ENCODE data around the gene ERLIN1.
A peak's percentile ranks its signal among the peaks of the same experiment; 100 is the strongest.

ERLIN1 gene

DNA sequence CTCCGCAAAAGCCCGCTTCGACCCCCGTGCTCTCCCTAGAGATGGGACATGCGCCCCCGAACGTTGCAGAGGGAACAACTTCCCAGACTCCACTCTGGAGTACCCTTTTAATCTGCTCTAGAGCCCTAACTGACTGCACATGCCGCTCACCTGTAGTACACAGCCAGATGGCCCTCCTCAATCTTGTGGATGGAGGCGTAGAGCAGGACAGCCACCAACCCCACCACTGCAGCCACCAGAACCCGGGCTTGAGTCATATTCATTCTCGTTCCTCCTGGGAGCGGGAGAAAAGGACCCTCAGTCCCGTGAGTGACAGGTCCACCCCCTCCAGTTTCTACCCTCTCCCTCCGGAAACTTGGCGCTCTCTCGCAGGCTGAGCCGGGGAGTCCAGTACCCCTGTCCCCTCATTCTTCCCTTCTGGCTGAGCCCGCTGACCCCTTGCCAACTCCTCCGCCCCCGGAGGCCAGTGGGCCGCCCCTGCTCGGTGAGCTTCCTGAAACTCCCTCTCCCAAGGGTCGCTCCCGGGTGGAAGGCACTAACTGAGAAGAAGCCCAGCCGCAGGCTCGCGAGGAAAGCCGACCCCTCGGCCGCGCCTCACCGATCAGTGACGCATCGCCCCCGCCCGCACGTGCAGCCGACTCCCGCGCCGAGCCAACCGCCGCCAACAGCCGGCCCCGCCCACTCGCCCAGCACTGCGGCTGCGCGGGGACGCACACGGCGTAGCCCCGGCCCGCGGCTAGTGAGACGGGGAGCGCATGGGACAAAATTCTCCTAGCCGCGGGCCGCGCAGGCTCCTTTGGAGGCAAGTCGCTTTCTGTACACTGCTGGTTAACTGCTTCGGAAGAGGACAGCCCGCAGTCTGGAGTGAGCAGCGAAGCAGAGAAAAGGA lies at the start of gene ERLIN1 (continued):
- TF ChIP-seq, protein P1, sequence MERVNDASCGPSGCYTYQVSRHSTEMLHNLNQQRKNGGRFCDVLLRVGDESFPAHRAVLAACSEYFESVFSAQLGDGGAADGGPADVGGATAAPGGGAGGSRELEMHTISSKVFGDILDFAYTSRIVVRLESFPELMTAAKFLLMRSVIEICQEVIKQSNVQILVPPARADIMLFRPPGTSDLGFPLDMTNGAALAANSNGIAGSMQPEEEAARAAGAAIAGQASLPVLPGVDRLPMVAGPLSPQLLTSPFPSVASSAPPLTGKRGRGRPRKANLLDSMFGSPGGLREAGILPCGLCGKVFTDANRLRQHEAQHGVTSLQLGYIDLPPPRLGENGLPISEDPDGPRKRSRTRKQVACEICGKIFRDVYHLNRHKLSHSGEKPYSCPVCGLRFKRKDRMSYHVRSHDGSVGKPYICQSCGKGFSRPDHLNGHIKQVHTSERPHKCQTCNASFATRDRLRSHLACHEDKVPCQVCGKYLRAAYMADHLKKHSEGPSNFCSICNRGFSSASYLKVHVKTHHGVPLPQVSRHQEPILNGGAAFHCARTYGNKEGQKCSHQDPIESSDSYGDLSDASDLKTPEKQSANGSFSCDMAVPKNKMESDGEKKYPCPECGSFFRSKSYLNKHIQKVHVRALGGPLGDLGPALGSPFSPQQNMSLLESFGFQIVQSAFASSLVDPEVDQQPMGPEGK (tag by site-specific recombination; IDR thresholded peaks at IDR 0.05) = peak; percentile 81
- TF ChIP-seq ZNF23 (tag by site-specific recombination; IDR thresholded peaks at IDR 0.05; ENCODE audit: borderline replicate concordance) (no peak), ZNF16 (tag by site-specific recombination; IDR thresholded peaks at IDR 0.05; ENCODE audit: low read depth) (no peak), IKZF3 (tag by site-specific recombination; IDR thresholded peaks at IDR 0.05) (peak; percentile 78), KLF9 (tag by site-specific recombination; IDR thresholded peaks at IDR 0.05; ENCODE audit: low read depth) (peak; percentile 74), ZNF404 (tag by site-specific recombination; IDR thresholded peaks at IDR 0.05) (0 out of 2 replicates have a peak, but pooled peaks have one; percentile 6), MYNN (tag by site-specific recombination; IDR thresholded peaks at IDR 0.05; ENCODE audit: borderline replicate concordance) (0 out of 2 replicates have a peak, but pooled peaks have one; percentile 6), ZNF660 (tag by site-specific recombination; IDR thresholded peaks at IDR 0.05) (peak; percentile 39; the same call in 1 of the 2 replicates), GLIS1 (tag by site-specific recombination; IDR thresholded peaks at IDR 0.05) (peak; percentile 35; the same call in 1 of the 2 replicates), ZNF629 (tag by site-specific recombination; IDR thresholded peaks at IDR 0.05) (peak; percentile 38; the same call in 1 of the 2 replicates), ZNF776 (tag by site-specific recombination; IDR thresholded peaks at IDR 0.05; ENCODE audit: borderline replicate concordance) (no peak), SALL2 (tag by site-specific recombination; IDR thresholded peaks at IDR 0.05; ENCODE audit: borderline replicate concordance) (no peak), SP2 (tag by site-specific recombination; IDR thresholded peaks at IDR 0.05) (peak; percentile 40; the same call in 1 of the 2 replicates), ZNF610 (tag by site-specific recombination; IDR thresholded peaks at IDR 0.05; ENCODE audit: borderline replicate concordance) (0 out of 2 replicates have a peak, but pooled peaks have one; percentile 35), ZNF324 (tag by site-specific recombination; IDR thresholded peaks at IDR 0.05) (no peak)
- TF ChIP-seq, protein P2, sequence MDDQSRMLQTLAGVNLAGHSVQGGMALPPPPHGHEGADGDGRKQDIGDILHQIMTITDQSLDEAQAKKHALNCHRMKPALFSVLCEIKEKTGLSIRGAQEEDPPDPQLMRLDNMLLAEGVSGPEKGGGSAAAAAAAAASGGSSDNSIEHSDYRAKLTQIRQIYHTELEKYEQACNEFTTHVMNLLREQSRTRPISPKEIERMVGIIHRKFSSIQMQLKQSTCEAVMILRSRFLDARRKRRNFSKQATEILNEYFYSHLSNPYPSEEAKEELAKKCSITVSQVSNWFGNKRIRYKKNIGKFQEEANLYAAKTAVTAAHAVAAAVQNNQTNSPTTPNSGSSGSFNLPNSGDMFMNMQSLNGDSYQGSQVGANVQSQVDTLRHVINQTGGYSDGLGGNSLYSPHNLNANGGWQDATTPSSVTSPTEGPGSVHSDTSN (CRISPR knock-in tag; IDR thresholded peaks at IDR 0.05) = peak; percentile 85; the same call in 1 of the 2 replicates
- TF ChIP-seq, protein P3, sequence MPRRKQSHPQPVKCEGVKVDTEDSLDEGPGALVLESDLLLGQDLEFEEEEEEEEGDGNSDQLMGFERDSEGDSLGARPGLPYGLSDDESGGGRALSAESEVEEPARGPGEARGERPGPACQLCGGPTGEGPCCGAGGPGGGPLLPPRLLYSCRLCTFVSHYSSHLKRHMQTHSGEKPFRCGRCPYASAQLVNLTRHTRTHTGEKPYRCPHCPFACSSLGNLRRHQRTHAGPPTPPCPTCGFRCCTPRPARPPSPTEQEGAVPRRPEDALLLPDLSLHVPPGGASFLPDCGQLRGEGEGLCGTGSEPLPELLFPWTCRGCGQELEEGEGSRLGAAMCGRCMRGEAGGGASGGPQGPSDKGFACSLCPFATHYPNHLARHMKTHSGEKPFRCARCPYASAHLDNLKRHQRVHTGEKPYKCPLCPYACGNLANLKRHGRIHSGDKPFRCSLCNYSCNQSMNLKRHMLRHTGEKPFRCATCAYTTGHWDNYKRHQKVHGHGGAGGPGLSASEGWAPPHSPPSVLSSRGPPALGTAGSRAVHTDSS (tag by site-specific recombination; IDR thresholded peaks at IDR 0.05) = 0 out of 2 replicates have a peak, but pooled peaks have one; percentile 29
- TF ChIP-seq, protein P4, sequence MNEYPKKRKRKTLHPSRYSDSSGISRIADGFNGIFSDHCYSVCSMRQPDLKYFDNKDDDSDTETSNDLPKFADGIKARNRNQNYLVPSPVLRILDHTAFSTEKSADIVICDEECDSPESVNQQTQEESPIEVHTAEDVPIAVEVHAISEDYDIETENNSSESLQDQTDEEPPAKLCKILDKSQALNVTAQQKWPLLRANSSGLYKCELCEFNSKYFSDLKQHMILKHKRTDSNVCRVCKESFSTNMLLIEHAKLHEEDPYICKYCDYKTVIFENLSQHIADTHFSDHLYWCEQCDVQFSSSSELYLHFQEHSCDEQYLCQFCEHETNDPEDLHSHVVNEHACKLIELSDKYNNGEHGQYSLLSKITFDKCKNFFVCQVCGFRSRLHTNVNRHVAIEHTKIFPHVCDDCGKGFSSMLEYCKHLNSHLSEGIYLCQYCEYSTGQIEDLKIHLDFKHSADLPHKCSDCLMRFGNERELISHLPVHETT (tag by site-specific recombination; IDR thresholded peaks at IDR 0.05) = peak; percentile 39; the same call in 1 of the 2 replicates
- TF ChIP-seq, protein P5, sequence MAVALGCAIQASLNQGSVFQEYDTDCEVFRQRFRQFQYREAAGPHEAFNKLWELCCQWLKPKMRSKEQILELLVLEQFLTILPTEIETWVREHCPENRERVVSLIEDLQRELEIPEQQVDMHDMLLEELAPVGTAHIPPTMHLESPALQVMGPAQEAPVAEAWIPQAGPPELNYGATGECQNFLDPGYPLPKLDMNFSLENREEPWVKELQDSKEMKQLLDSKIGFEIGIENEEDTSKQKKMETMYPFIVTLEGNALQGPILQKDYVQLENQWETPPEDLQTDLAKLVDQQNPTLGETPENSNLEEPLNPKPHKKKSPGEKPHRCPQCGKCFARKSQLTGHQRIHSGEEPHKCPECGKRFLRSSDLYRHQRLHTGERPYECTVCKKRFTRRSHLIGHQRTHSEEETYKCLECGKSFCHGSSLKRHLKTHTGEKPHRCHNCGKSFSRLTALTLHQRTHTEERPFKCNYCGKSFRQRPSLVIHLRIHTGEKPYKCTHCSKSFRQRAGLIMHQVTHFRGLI (tag by site-specific recombination; IDR thresholded peaks at IDR 0.05) = peak; percentile 93
- TF ChIP-seq, protein P6, sequence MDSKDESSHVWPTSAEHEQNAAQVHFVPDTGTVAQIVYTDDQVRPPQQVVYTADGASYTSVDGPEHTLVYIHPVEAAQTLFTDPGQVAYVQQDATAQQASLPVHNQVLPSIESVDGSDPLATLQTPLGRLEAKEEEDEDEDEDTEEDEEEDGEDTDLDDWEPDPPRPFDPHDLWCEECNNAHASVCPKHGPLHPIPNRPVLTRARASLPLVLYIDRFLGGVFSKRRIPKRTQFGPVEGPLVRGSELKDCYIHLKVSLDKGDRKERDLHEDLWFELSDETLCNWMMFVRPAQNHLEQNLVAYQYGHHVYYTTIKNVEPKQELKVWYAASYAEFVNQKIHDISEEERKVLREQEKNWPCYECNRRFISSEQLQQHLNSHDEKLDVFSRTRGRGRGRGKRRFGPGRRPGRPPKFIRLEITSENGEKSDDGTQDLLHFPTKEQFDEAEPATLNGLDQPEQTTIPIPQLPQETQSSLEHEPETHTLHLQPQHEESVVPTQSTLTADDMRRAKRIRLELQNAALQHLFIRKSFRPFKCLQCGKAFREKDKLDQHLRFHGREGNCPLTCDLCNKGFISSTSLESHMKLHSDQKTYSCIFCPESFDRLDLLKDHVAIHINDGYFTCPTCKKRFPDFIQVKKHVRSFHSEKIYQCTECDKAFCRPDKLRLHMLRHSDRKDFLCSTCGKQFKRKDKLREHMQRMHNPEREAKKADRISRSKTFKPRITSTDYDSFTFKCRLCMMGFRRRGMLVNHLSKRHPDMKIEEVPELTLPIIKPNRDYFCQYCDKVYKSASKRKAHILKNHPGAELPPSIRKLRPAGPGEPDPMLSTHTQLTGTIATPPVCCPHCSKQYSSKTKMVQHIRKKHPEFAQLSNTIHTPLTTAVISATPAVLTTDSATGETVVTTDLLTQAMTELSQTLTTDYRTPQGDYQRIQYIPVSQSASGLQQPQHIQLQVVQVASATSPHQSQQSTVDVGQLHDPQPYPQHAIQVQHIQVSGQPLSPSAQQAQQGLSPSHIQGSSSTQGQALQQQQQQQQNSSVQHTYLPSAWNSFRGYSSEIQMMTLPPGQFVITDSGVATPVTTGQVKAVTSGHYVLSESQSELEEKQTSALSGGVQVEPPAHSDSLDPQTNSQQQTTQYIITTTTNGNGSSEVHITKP (tag by site-specific recombination; IDR thresholded peaks at IDR 0.05) = peak; percentile 54; the same call in 1 of the 2 replicates
- TF ChIP-seq, protein P7, sequence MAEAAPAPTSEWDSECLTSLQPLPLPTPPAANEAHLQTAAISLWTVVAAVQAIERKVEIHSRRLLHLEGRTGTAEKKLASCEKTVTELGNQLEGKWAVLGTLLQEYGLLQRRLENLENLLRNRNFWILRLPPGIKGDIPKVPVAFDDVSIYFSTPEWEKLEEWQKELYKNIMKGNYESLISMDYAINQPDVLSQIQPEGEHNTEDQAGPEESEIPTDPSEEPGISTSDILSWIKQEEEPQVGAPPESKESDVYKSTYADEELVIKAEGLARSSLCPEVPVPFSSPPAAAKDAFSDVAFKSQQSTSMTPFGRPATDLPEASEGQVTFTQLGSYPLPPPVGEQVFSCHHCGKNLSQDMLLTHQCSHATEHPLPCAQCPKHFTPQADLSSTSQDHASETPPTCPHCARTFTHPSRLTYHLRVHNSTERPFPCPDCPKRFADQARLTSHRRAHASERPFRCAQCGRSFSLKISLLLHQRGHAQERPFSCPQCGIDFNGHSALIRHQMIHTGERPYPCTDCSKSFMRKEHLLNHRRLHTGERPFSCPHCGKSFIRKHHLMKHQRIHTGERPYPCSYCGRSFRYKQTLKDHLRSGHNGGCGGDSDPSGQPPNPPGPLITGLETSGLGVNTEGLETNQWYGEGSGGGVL (tag by site-specific recombination; IDR thresholded peaks at IDR 0.05) = peak; percentile 85
- TF ChIP-seq, protein P8, sequence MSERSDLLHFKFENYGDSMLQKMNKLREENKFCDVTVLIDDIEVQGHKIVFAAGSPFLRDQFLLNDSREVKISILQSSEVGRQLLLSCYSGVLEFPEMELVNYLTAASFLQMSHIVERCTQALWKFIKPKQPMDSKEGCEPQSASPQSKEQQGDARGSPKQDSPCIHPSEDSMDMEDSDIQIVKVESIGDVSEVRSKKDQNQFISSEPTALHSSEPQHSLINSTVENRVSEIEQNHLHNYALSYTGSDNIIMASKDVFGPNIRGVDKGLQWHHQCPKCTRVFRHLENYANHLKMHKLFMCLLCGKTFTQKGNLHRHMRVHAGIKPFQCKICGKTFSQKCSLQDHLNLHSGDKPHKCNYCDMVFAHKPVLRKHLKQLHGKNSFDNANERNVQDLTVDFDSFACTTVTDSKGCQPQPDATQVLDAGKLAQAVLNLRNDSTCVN (tag by site-specific recombination; optimal IDR thresholded peaks at IDR 0.05) = peak; percentile 86

All from HEK293 (cell line).